ENCODE measurements around the gene THSD4. TPM values are rescaled to one million over a fixed set of nuclear protein-coding genes. Genes with fewer than 3 reads are reported as not detected.

THSD4 gene
- total and polyA plus RNA-seq, 4 donors = 6.0 to 42.4 (median 18.5) TPM

- H3K27ac ChIP-seq (ENCODE audit: low read depth in 1 of 2, low read length in 1 of 2) = peak overlapping the region in 1 of 2 donors; percentile 62
- no peak overlapping the region for H3K9ac ChIP-seq (ENCODE audit: insufficient read depth in 1 of 2, low read length in 2 of 2)
- ATAC-seq (ENCODE audit: insufficient read depth, low FRiP score) = no peak
Observed at GRCh38 chr15:71148048-71148447, 32.8 kb downstream of the THSD4 start.

GRCh38 chr15:71149646-71150557, 34.6 kb downstream of the THSD4 start:
- H3K4me3 ChIP-seq = no peak overlapping the region
- ATAC-seq (ENCODE audit: insufficient read depth, low FRiP score) = no peak
- DNase-seq = peak in 1 of 3 donors; percentile 51
- TF ChIP-seq CTCF (IDR thresholded peaks at IDR 0.05; ENCODE audit: control extremely low read depth, extremely low read depth) = no peak
- H3K36me3 ChIP-seq (ENCODE audit: control insufficient read depth in 4 of 4, insufficient read depth in 4 of 4, low read length in 4 of 4) = no peaks in the 10 kb centered on the region
- WGBS, 2 donors = 56 to 81% methylated on average over 7 of the region's 7 CpGs
- H3K9ac ChIP-seq (ENCODE audit: insufficient read depth in 1 of 2, low read length in 2 of 2) = no peak overlapping the region
- H3K27ac ChIP-seq (ENCODE audit: low read depth in 1 of 2, low read length in 1 of 2) = peak overlapping the region; percentile 15 to 88
- no peaks in the 10 kb centered on the region for H3K9me3 ChIP-seq (ENCODE audit: control insufficient read depth in 4 of 4, insufficient read depth in 3 of 4, low read length in 3 of 4)
- H3K4me1 ChIP-seq (ENCODE audit: control insufficient read depth in 5 of 5, insufficient read depth in 5 of 5, low read length in 5 of 5) = peaks cover 0 to 16% (median 7%) of the 10 kb centered on the region in 5 donors
- no peaks in the 10 kb centered on the region for H3K27me3 ChIP-seq (ENCODE audit: control insufficient read depth in 3 of 3, insufficient read depth in 3 of 3, low read length in 2 of 3)

More at GRCh38 chr15:71148048-71148447, 32.8 kb downstream of the THSD4 start:
- WGBS, 2 donors = 94 to 95% methylated on average over 6 of the region's 6 CpGs
- Histone ChIP-seq H3K4me1 (ENCODE audit: control insufficient read depth in 5 of 5, insufficient read depth in 5 of 5, low read length in 5 of 5) (peaks cover 0 to 20% (median 8%) of the 10 kb centered on the region in 5 donors), H3K4me3 (no peak overlapping the region), H3K36me3 (ENCODE audit: control insufficient read depth in 4 of 4, insufficient read depth in 4 of 4, low read length in 4 of 4) (no peaks in the 10 kb centered on the region), H3K27me3 (ENCODE audit: control insufficient read depth in 3 of 3, insufficient read depth in 3 of 3, low read length in 2 of 3) (no peaks in the 10 kb centered on the region), H3K9me3 (ENCODE audit: control insufficient read depth in 4 of 4, insufficient read depth in 3 of 4, low read length in 3 of 4) (no peaks in the 10 kb centered on the region)
- DNase-seq = no peak
- TF ChIP-seq CTCF (IDR thresholded peaks at IDR 0.05; ENCODE audit: control extremely low read depth, extremely low read depth) = no peak

DNA sequence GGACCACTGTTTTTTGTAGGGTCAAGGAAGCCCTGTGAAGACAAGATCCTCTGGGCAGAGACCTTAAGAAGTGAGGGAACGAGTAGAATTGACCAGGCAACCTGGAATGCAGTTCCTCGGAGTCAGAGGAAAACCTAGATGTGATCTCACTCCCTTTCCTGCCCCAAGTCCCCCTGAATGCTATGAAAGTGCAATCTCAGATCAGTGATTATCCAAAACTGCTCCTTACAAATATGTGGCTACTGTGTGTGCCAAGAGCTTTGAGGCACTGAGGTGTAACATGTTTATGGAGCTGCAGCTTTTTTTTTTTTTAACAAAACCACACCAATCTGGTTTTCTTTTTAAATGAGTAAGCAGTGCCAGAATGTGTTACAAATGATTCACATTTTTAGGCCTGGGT, 35.8 kb downstream of the THSD4 start:
- H3K27me3 ChIP-seq (ENCODE audit: control insufficient read depth in 3 of 3, insufficient read depth in 3 of 3, low read length in 2 of 3) = no peaks in the 10 kb centered on the region
- 68 to 83% methylated on average over 2 of the region's 2 CpGs for WGBS, 2 donors
- no peak overlapping the region for H3K4me3 ChIP-seq
- peaks cover 0 to 16% (median 7%) of the 10 kb centered on the region in 5 donors for H3K4me1 ChIP-seq (ENCODE audit: control insufficient read depth in 5 of 5, insufficient read depth in 5 of 5, low read length in 5 of 5)
- H3K9me3 ChIP-seq (ENCODE audit: control insufficient read depth in 4 of 4, insufficient read depth in 3 of 4, low read length in 3 of 4) = no peaks in the 10 kb centered on the region
- H3K9ac ChIP-seq (ENCODE audit: insufficient read depth in 1 of 2, low read length in 2 of 2) = no peak overlapping the region
- DNase-seq (no peak), ATAC-seq (ENCODE audit: insufficient read depth, low FRiP score) (no peak)
- peaks cover 0 to 4% (median 0%) of the 10 kb centered on the region in 4 donors for H3K36me3 ChIP-seq (ENCODE audit: control insufficient read depth in 4 of 4, insufficient read depth in 4 of 4, low read length in 4 of 4)
- TF ChIP-seq CTCF (IDR thresholded peaks at IDR 0.05; ENCODE audit: control extremely low read depth, extremely low read depth) = no peak
- peak overlapping the region in 1 of 2 donors; percentile 74 for H3K27ac ChIP-seq (ENCODE audit: low read depth in 1 of 2, low read length in 1 of 2)

Data from lung (tissue), 12 donors.